Femur (tissue), 1 donor: Measurements from ENCODE around the gene SNX33.
"Not testable (repeated sequence)": the region's sequence is repeated elsewhere in the genome, so short reads cannot be mapped to it uniquely, and the experiment has no call there.

Experiments used
- DNase-seq: peaks from one replicate; pipeline ENCODE4 v3.0.0-alpha.2; 2017

Gene SNX33

GRCh38 chr15:75663931-75664421 is 16.3 kb downstream of the SNX33 start:
- no peak for DNase-seq

- DNase-seq, result peak; percentile 84
Measured at GRCh38 chr15:75666823-75667501, 19.2 kb downstream of the SNX33 start.

- DNase-seq, result no peak
Measured at GRCh38 chr15:75669191-75669878, 21.6 kb downstream of the SNX33 start.

- no peak for DNase-seq
Measured at GRCh38 chr15:75669879-75670212, 22.1 kb downstream of the SNX33 start.

GRCh38 chr15:75671730-75672602 is 24.3 kb downstream of the SNX33 start:
- DNase-seq, result no peak

GRCh38 chr15:75672646-75673425 is 25.1 kb downstream of the SNX33 start:
- DNase-seq, result peak; percentile 76

GRCh38 chr15:75673426-75674235 is 25.9 kb downstream of the SNX33 start:
- peak; percentile 92 for DNase-seq

GRCh38 chr15:75674366-75674765 is 26.7 kb downstream of the SNX33 start:
- DNase-seq, result no peak

- no peak for DNase-seq
Measured at GRCh38 chr15:75675579-75676404, 28.1 kb downstream of the SNX33 start.

- DNase-seq, result no peak
Measured at GRCh38 chr15:75676688-75677464, 29.2 kb downstream of the SNX33 start.

GRCh38 chr15:75677465-75678323 is 30.0 kb downstream of the SNX33 start:
- no peak for DNase-seq

- not testable (repeated sequence) for DNase-seq
Measured at GRCh38 chr15:75678324-75678690, 30.6 kb downstream of the SNX33 start.

- no peak for DNase-seq
Measured at GRCh38 chr15:75680007-75680789, 32.5 kb downstream of the SNX33 start.

GRCh38 chr15:75682181-75683135 is 34.7 kb downstream of the SNX33 start:
- no peak for DNase-seq

- peak; percentile 83 for DNase-seq
Measured at GRCh38 chr15:75683646-75684312, 36.1 kb downstream of the SNX33 start.

- no peak for DNase-seq
Measured at GRCh38 chr15:75684648-75685047, 36.9 kb downstream of the SNX33 start.
